HepG2 (cell line): ENCODE data around the gene NFILZ.

Experiments
- ASH2L ChIP-seq: fragments of 300-600, 200-600 bp; sonication (generic); IDR thresholded peaks from 2 replicates; pipeline ENCODE4 v1.7.0; 2017; ENCODE audit warnings: low read depth, mild to moderate bottlenecking, moderate library complexity, mixed read lengths, low read length; ENCODE audit not compliant: insufficient read length
- ATF6 ChIP-seq: sonication (generic); formaldehyde crosslinking; conservative IDR thresholded peaks from 2 replicates; pipeline ENCODE4 v1.4.0; 2020; ENCODE audit warnings: missing genetic modification reagents
- ATF7 ChIP-seq, 2 experiments: fragments of 450-650 bp in 1 of 2; sonication (generic) in 1 of 2; formaldehyde crosslinking in 1 of 2; IDR thresholded peaks; 2 replicates each; pipeline versions ENCODE4 v1.4.0 to v1.6.1; 2016 to 2020; ENCODE audit warnings: antibody characterized with exemption in 1 of 2, mild to moderate bottlenecking in 1 of 2, missing genetic modification reagents in 1 of 2
- CTCF ChIP-seq: sonication (generic); formaldehyde crosslinking; IDR thresholded peaks from 2 replicates; pipeline ENCODE4 v1.5.0; 2020; ENCODE audit warnings: mild to moderate bottlenecking, missing genetic modification reagents, moderate library complexity
- FOXP4 ChIP-seq: sonication (generic); formaldehyde crosslinking; IDR thresholded peaks from 2 replicates; pipeline ENCODE4 v1.4.0; 2020; ENCODE audit warnings: missing genetic modification reagents
- KAT7 ChIP-seq: IDR thresholded peaks from 2 replicates; pipeline ENCODE4 v1.6.1; 2018; ENCODE audit warnings: borderline replicate concordance, missing compliant biosample characterization
- KDM5A ChIP-seq: fragments of 200-600 bp; sonication (generic); IDR thresholded peaks from 2 replicates; pipeline ENCODE4 v1.7.0; 2018; ENCODE audit warnings: antibody characterized with exemption, mild to moderate bottlenecking, low read length, borderline replicate concordance
- RFX5 ChIP-seq: IDR thresholded peaks from 2 replicates; pipeline ENCODE4 v1.6.1; 2011; ENCODE audit warnings: low read depth, low read length, improper control_type of control experiment
- UBTF ChIP-seq: sonication (generic); formaldehyde crosslinking; IDR thresholded peaks from 2 replicates; pipeline ENCODE4 v1.4.0; 2020; ENCODE audit warnings: mild to moderate bottlenecking, missing genetic modification reagents
- ZBTB34 ChIP-seq: sonication (generic); formaldehyde crosslinking; IDR thresholded peaks from 2 replicates; pipeline ENCODE4 v1.8.0; 2022; ENCODE audit warnings: mild to moderate bottlenecking, missing genetic modification reagents

- TF ChIP-seq ZBTB34 (CRISPR knock-in tag), result no peak
- no peak for TF ChIP-seq UBTF (CRISPR knock-in tag)
- no peak for TF ChIP-seq ASH2L
- no peak for TF ChIP-seq CTCF
- TF ChIP-seq ATF6 (CRISPR knock-in tag), result no peak
- no peak for TF ChIP-seq FOXP4 (CRISPR knock-in tag)
- no peak for TF ChIP-seq ATF7 (IDR thresholded peaks at IDR 0.05)
- no peak for TF ChIP-seq ATF7 (CRISPR knock-in tag; IDR thresholded peaks at IDR 0.05)
- no peak for TF ChIP-seq KDM5A
- no peak for TF ChIP-seq RFX5
- TF ChIP-seq KAT7 (CRISPR knock-in tag), result no peak
Measured at GRCh38 chr19:8665468-8666213, 35.2 kb downstream of the NFILZ start.
